ENCODE results near the gene DPH6. TPM values are rescaled to one million over a fixed set of nuclear protein-coding genes. Genes with fewer than 3 reads are reported as not detected.

Gene DPH6
- total RNA-seq, 4 donors from 2014 or later = 12.5 to 50.0 (median 19.0) TPM

DNA sequence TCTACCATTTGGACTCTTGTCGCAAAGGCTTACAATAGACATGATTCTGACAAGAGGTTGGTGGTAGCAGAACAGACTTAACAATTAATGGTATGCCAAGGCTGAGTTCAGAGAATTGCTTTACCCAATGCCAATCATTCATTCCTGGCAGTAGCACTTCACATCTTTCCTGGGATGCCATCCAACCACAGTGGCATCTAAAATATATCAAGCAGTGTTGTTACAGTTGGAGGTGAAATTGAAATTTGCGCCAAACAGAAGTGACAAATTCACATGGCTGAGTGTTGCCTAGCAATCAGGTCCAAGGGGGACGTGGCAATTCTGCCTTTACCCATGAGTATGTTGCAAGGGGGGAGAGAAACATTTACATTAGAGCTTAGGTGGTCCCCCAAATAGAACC is 21.0 kb upstream of the DPH6 start:
- no peak overlapping the region for H3K27ac ChIP-seq
- no peak for DNase-seq (ENCODE audit: low spot score in 2 of 2)
- WGBS = 72% methylated on average over 3 of the region's 3 CpGs
- H3K9me3 ChIP-seq = no peaks in the 10 kb centered on the region
- H3K36me3 ChIP-seq = no peaks in the 10 kb centered on the region
- no peaks in the 10 kb centered on the region for H3K27me3 ChIP-seq
- no peak overlapping the region for H3K4me3 ChIP-seq
- H3K4me1 ChIP-seq = no peaks in the 10 kb centered on the region
- TF ChIP-seq EP300 (IDR thresholded peaks at IDR 0.05) = no peak
- no peak for TF ChIP-seq POLR2A (IDR thresholded peaks at IDR 0.05)
- TF ChIP-seq POLR2AphosphoS5 (IDR thresholded peaks at IDR 0.05) = no peak
- TF ChIP-seq, protein P1, sequence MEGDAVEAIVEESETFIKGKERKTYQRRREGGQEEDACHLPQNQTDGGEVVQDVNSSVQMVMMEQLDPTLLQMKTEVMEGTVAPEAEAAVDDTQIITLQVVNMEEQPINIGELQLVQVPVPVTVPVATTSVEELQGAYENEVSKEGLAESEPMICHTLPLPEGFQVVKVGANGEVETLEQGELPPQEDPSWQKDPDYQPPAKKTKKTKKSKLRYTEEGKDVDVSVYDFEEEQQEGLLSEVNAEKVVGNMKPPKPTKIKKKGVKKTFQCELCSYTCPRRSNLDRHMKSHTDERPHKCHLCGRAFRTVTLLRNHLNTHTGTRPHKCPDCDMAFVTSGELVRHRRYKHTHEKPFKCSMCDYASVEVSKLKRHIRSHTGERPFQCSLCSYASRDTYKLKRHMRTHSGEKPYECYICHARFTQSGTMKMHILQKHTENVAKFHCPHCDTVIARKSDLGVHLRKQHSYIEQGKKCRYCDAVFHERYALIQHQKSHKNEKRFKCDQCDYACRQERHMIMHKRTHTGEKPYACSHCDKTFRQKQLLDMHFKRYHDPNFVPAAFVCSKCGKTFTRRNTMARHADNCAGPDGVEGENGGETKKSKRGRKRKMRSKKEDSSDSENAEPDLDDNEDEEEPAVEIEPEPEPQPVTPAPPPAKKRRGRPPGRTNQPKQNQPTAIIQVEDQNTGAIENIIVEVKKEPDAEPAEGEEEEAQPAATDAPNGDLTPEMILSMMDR (IDR thresholded peaks at IDR 0.05) = no peak

GRCh38 chr15:35565901-35566300 is 19.9 kb upstream of the DPH6 start:
- no peak for TF ChIP-seq EP300 (IDR thresholded peaks at IDR 0.05)
- H3K4me1 ChIP-seq = no peaks in the 10 kb centered on the region
- no peak for DNase-seq (ENCODE audit: low spot score in 2 of 2)
- H3K4me3 ChIP-seq = no peak overlapping the region
- H3K27ac ChIP-seq = no peak overlapping the region
- H3K27me3 ChIP-seq = no peaks in the 10 kb centered on the region
- H3K36me3 ChIP-seq = no peaks in the 10 kb centered on the region
- no peaks in the 10 kb centered on the region for H3K9me3 ChIP-seq
- 71% methylated on average over 3 of the region's 3 CpGs for WGBS

- WGBS = 65% methylated on average over 1 of the region's 1 CpG
- H3K4me1 ChIP-seq = no peaks in the 10 kb centered on the region
- no peak overlapping the region for H3K27ac ChIP-seq
- no peaks in the 10 kb centered on the region for H3K36me3 ChIP-seq
- DNase-seq (ENCODE audit: low spot score in 2 of 2) = no peak
- no peaks in the 10 kb centered on the region for H3K27me3 ChIP-seq
- H3K9me3 ChIP-seq = no peaks in the 10 kb centered on the region
- TF ChIP-seq, protein P1 (IDR thresholded peaks at IDR 0.05) = no peak
- TF ChIP-seq EP300 (IDR thresholded peaks at IDR 0.05) (no peak), POLR2A (IDR thresholded peaks at IDR 0.05) (no peak)
- H3K4me3 ChIP-seq = no peak overlapping the region
Observed at GRCh38 chr15:35562641-35563040, 16.7 kb upstream of the DPH6 start.

GRCh38 chr15:35561308-35561707 is 15.3 kb upstream of the DPH6 start:
- no peak for DNase-seq (ENCODE audit: low spot score in 2 of 2)
- H3K4me1 ChIP-seq = no peaks in the 10 kb centered on the region
- H3K9me3 ChIP-seq = no peaks in the 10 kb centered on the region
- H3K27me3 ChIP-seq = no peaks in the 10 kb centered on the region
- H3K4me3 ChIP-seq = no peak overlapping the region
- TF ChIP-seq POLR2AphosphoS5 (IDR thresholded peaks at IDR 0.05) = no peak
- TF ChIP-seq, protein P1 (IDR thresholded peaks at IDR 0.05) = no peak
- no peak overlapping the region for H3K27ac ChIP-seq
- no peaks in the 10 kb centered on the region for H3K36me3 ChIP-seq
- WGBS = 98% methylated on average over 1 of the region's 1 CpG

- WGBS = 85% methylated on average over 2 of the region's 2 CpGs
- Histone ChIP-seq H3K9me3 (no peaks in the 10 kb centered on the region), H3K4me3 (no peak overlapping the region), H3K27ac (no peak overlapping the region), H3K4me1 (no peaks in the 10 kb centered on the region), H3K27me3 (no peaks in the 10 kb centered on the region), H3K36me3 (no peaks in the 10 kb centered on the region)
- no peak for TF ChIP-seq EP300 (IDR thresholded peaks at IDR 0.05)
- TF ChIP-seq, protein P1 (IDR thresholded peaks at IDR 0.05) = no peak
- no peak for TF ChIP-seq POLR2A (IDR thresholded peaks at IDR 0.05)
- TF ChIP-seq POLR2AphosphoS5 (IDR thresholded peaks at IDR 0.05) = no peak
- DNase-seq (ENCODE audit: low spot score in 2 of 2) = no peak
Observed at GRCh38 chr15:35560870-35561269, 14.9 kb upstream of the DPH6 start.

DNA sequence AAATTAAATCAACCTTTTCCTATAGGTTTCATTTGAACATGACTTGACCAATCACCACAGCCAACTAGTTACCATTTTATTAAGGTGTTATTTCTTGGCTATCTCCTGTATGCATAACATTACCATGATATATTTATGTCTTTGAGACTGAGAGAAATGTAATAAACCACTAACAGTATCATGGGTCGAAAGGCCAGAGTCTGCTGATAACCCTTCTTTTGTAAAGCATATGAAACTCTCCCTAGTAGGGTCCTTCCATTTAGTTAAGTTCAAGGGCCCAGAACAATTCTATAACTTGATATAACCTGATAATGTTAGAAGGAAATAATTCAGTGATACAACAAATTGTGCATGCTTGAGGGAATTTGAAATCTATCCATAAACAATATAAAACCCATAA is 14.3 kb upstream of the DPH6 start:
- TF ChIP-seq POLR2A (IDR thresholded peaks at IDR 0.05) = no peak
- TF ChIP-seq, protein P1 (IDR thresholded peaks at IDR 0.05) = no peak
- TF ChIP-seq POLR2AphosphoS5 (IDR thresholded peaks at IDR 0.05) = no peak
- no peak for TF ChIP-seq EP300 (IDR thresholded peaks at IDR 0.05)
- H3K4me3 ChIP-seq = no peak overlapping the region
- H3K27ac ChIP-seq = no peak overlapping the region
- H3K36me3 ChIP-seq = no peaks in the 10 kb centered on the region
- no peaks in the 10 kb centered on the region for H3K27me3 ChIP-seq
- no peak for DNase-seq (ENCODE audit: low spot score in 2 of 2)
- H3K4me1 ChIP-seq = no peaks in the 10 kb centered on the region
- no peaks in the 10 kb centered on the region for H3K9me3 ChIP-seq
- 97% methylated on average over 1 of the region's 1 CpG for WGBS

Data from suprapubic skin (tissue), 4 donors.